Common myeloid progenitor, CD34-positive (primary cell): ENCODE data around the gene RNASE7.

Experiments used
- CTCF ChIA-PET: fragments of 350-600 bp; sonication (Branson Sonifier 250); formaldehyde crosslinking; loops from one replicate; lab custom pipeline; 2021; ENCODE audit warnings: antibody characterized with exemption; lab: Charles Lee
- POLR2A ChIA-PET: fragments of 350-600 bp; sonication (Branson Sonifier 250); formaldehyde crosslinking; loops from one replicate; lab custom pipeline; 2021; ENCODE audit warnings: antibody characterized with exemption; lab: Charles Lee
- DNase-seq, 3 donors: peaks; one replicate each; pipeline versions ENCODE4 v3.0.0 to v3.0.0-alpha.2; 2013
- H3K27ac ChIP-seq, 2 experiments: 1 replicate in 1 of 2; 2 replicates in 1 of 2; pipeline ENCODE4 v1.7.0; 2013; ENCODE audit warnings: inconsistent platforms in 2 of 2, low read length in 2 of 2, mild to moderate bottlenecking in 2 of 2, low read depth in 1 of 2, moderate library complexity in 1 of 2; ENCODE audit not compliant: severe bottlenecking in 2 of 2, insufficient read depth in 1 of 2, poor library complexity in 1 of 2
- H3K27me3 ChIP-seq, 5 experiments: replicated peaks in 2 of 5; 1 replicate in 3 of 5; 2 replicates in 2 of 5; pipeline versions ENCODE4 v1.6.1 to v1.7.0; 2013; ENCODE audit warnings: low read length in 4 of 5, mild to moderate bottlenecking in 2 of 5, moderate library complexity in 2 of 5, inconsistent platforms in 1 of 5; ENCODE audit not compliant: insufficient read depth in 5 of 5, control insufficient read depth in 4 of 5
- H3K36me3 ChIP-seq, 4 experiments: 1 replicate in 2 of 4; 2 replicates in 2 of 4; pipeline versions ENCODE4 v1.6.1 to v1.7.0; 2013; ENCODE audit warnings: low read length in 3 of 4, control low read depth in 1 of 4, mild to moderate bottlenecking in 1 of 4; ENCODE audit not compliant: control insufficient read depth in 4 of 4, insufficient read depth in 4 of 4
- H3K4me1 ChIP-seq, 4 experiments: 1 replicate in 3 of 4; 2 replicates in 1 of 4; pipeline versions ENCODE4 v1.6.1 to v1.7.1; 2013; ENCODE audit warnings: low read length in 3 of 4, mild to moderate bottlenecking in 3 of 4, control low read depth in 1 of 4, inconsistent platforms in 1 of 4, moderate library complexity in 1 of 4; ENCODE audit not compliant: control insufficient read depth in 4 of 4, insufficient read depth in 4 of 4; ENCODE audit errors: control extremely low read depth in 1 of 4
- H3K4me3 ChIP-seq, 7 experiments: 1 replicate in 4 of 7; 2 replicates in 3 of 7; pipeline versions ENCODE4 v1.5.1 to v1.7.0; 2013; ENCODE audit warnings: mild to moderate bottlenecking in 7 of 7, low read length in 6 of 7, moderate library complexity in 6 of 7, inconsistent platforms in 2 of 7, low read depth in 2 of 7, control low read depth in 1 of 7; ENCODE audit not compliant: insufficient read depth in 4 of 7, control insufficient read depth in 1 of 7; ENCODE audit errors: extremely low read depth in 1 of 7
- H3K9me3 ChIP-seq, 5 experiments: 1 replicate in 4 of 5; 2 replicates in 1 of 5; pipeline versions ENCODE4 v1.6.1 to v1.7.1; 2013; ENCODE audit warnings: low read length in 4 of 5, mild to moderate bottlenecking in 2 of 5, inconsistent platforms in 1 of 5, low read depth in 1 of 5, moderate library complexity in 1 of 5; ENCODE audit not compliant: control insufficient read depth in 4 of 5, insufficient read depth in 2 of 5; ENCODE audit errors: control extremely low read depth in 1 of 5
- WGBS: methylation state at CpG from one replicate; pipeline ENCODE4 v1.1.5; 2013; ENCODE audit not compliant: insufficient coverage; 5-methylcytosine and 5-hydroxymethylcytosine counted together

The RNASE7 gene

GRCh38 chr14:21063479-21063878, 21.3 kb downstream of the RNASE7 start:
- ChIA-PET CTCF (interaction anchor here (0.8 to 3.2 kb wide), 8 partner anchors 13 to 49 kb away, joined by 3 to 12 read pairs (median 4); partner anchors contain the start of gene TMEM253), POLR2A (no interaction called here)
- Histone ChIP-seq H3K9me3 (no peaks in the 10 kb centered on the region), H3K27me3 (peaks cover 0 to 4% (median 1%) of the 10 kb centered on the region in 5 experiments), H3K27ac (no peak overlapping the region), H3K4me3 (no peak overlapping the region), H3K36me3 (no peaks in the 10 kb centered on the region), H3K4me1 (peaks cover under 1 to 2% (median under 1%) of the 10 kb centered on the region in 4 experiments)
- 97% methylated on average over 3 of the region's 3 CpGs for WGBS
- DNase-seq, result no peak

- Histone ChIP-seq H3K9me3 (no peaks in the 10 kb centered on the region), H3K27ac (no peak overlapping the region), H3K4me1 (peaks cover 6 to 33% (median 32%) of the 10 kb centered on the region in 4 experiments), H3K36me3 (no peaks in the 10 kb centered on the region), H3K27me3 (peaks cover 0 to 15% (median 8%) of the 10 kb centered on the region in 5 experiments), H3K4me3 (no peak overlapping the region)
- peak in 2 of 3 donors; percentile 44 to 46 for DNase-seq
- 95% methylated on average over 2 of the region's 7 CpGs for WGBS
- POLR2A ChIA-PET, result no interaction called here
- CTCF ChIA-PET, result interaction anchor here (1.0 to 4.8 kb wide), 18 partner anchors 10 to 96 kb away, joined by 3 to 160 read pairs (median 8); partner anchors contain the start of genes RNASE8 and TMEM253
These were observed 24.8 kb downstream of the RNASE7 start for GRCh38 chr14:21066882-21067502.

GRCh38 chr14:21068521-21069387, 26.6 kb downstream of the RNASE7 start:
- H3K27ac ChIP-seq, result no peak overlapping the region
- H3K27me3 ChIP-seq, result peaks cover 0 to 15% (median 6%) of the 10 kb centered on the region in 5 experiments
- H3K4me3 ChIP-seq, result peak overlapping the region in 6 of 7 experiments; percentile 5 to 88 (median 73)
- POLR2A ChIA-PET, result interaction anchor here (0.8 to 1.5 kb wide), 4 partner anchors 18 to 36 kb away, joined by 3 to 14 read pairs (median 4); no protein-coding TSS in a partner anchor
- no peaks in the 10 kb centered on the region for H3K9me3 ChIP-seq
- H3K4me1 ChIP-seq, result peaks cover 8 to 45% (median 42%) of the 10 kb centered on the region in 4 experiments
- peak; percentile 72 to 86 (median 85) for DNase-seq
- H3K36me3 ChIP-seq, result peaks cover 0 to 3% (median 2%) of the 10 kb centered on the region in 4 experiments
- CTCF ChIA-PET, result interaction anchor here (0.6 to 4.8 kb wide), 28 partner anchors 8 to 98 kb away, joined by 3 to 160 read pairs (median 4); partner anchors contain the start of genes RNASE8 and TMEM253
- under 1% methylated on average over 37 of the region's 45 CpGs for WGBS

GRCh38 chr14:21069388-21070082, 27.4 kb downstream of the RNASE7 start:
- H3K4me3 ChIP-seq, result peak overlapping the region in 6 of 7 experiments; percentile 62 to 88 (median 75)
- H3K27me3 ChIP-seq, result peaks cover 0 to 15% (median 6%) of the 10 kb centered on the region in 5 experiments
- H3K27ac ChIP-seq, result no peak overlapping the region
- CTCF ChIA-PET, result interaction anchor here (0.8 to 6.2 kb wide), 17 partner anchors 10 to 55 kb away, joined by 3 to 160 read pairs (median 23); partner anchors contain the start of genes RNASE8 and TMEM253
- under 1% methylated on average over 26 of the region's 40 CpGs for WGBS
- DNase-seq, result peak in 1 of 3 donors; percentile 26
- peaks cover 8 to 45% (median 42%) of the 10 kb centered on the region in 4 experiments for H3K4me1 ChIP-seq
- no peaks in the 10 kb centered on the region for H3K9me3 ChIP-seq
- H3K36me3 ChIP-seq, result peaks cover 0 to 10% (median 5%) of the 10 kb centered on the region in 4 experiments
- POLR2A ChIA-PET, result interaction anchor here (1.0 to 1.9 kb wide), 3 partner anchors 18 to 34 kb away, joined by 4 to 10 read pairs (median 5); no protein-coding TSS in a partner anchor

- H3K4me1 ChIP-seq, result peaks cover 8 to 45% (median 42%) of the 10 kb centered on the region in 4 experiments
- peak in 1 of 3 donors; percentile 31 for DNase-seq
- peaks cover 0 to 15% (median 7%) of the 10 kb centered on the region in 4 experiments for H3K36me3 ChIP-seq
- peak within 1 kb of the TSS; percentile 34 to 88 (median 73) for H3K4me3 ChIP-seq
- CTCF ChIA-PET, result interaction anchor here (1.1 to 6.2 kb wide), 9 partner anchors 9 to 56 kb away, joined by 3 to 135 read pairs (median 10); partner anchors contain the start of gene TMEM253
- H3K27me3 ChIP-seq, result peaks cover 0 to 15% (median 6%) of the 10 kb centered on the region in 5 experiments
- POLR2A ChIA-PET, result interaction anchor here (1.9 kb wide), 1 partner anchor 17 kb away, joined by 10 read pairs; no protein-coding TSS in a partner anchor
- no peaks in the 10 kb centered on the region for H3K9me3 ChIP-seq
- WGBS, result under 1% methylated on average over 46 of the region's 63 CpGs
- peak within 1 kb of the TSS in 1 of 2 experiments; percentile 73 for H3K27ac ChIP-seq
These were observed 28.0 kb downstream of the RNASE7 start, which contains the start of gene ARHGEF40 for GRCh38 chr14:21070083-21070609. Gene ARHGEF40 (plus strand): TSS chr14:21070304. CDS start chr14:21070397, 93 bp downstream.
